ENCODE data around the gene CALML3. TPM values are rescaled to one million over a fixed set of nuclear protein-coding genes. Genes with fewer than 3 reads are reported as not detected.

CALML3 gene
- total RNA-seq, 4 donors from 2014 or later, result not detected

- no peaks in the 10 kb centered on the region for H3K27me3 ChIP-seq
- no peaks in the 10 kb centered on the region for H3K36me3 ChIP-seq
- intact Hi-C loops (cut with DNase I; ENCODE audit: low total_unique reads), result no loop called here
- no peak overlapping the region for H3K4me3 ChIP-seq
- no peak for DNase-seq
- TF ChIP-seq POLR2A (IDR thresholded peaks at IDR 0.05), result no peak
- no peak for TF ChIP-seq CTCF (IDR thresholded peaks at IDR 0.05)
- H3K27ac ChIP-seq, result no peak overlapping the region
- H3K9me3 ChIP-seq, result no peaks in the 10 kb centered on the region
- no peaks in the 10 kb centered on the region for H3K4me1 ChIP-seq
Observed at GRCh38 chr10:5494611-5495010, 30.1 kb upstream of the CALML3 start.

DNA sequence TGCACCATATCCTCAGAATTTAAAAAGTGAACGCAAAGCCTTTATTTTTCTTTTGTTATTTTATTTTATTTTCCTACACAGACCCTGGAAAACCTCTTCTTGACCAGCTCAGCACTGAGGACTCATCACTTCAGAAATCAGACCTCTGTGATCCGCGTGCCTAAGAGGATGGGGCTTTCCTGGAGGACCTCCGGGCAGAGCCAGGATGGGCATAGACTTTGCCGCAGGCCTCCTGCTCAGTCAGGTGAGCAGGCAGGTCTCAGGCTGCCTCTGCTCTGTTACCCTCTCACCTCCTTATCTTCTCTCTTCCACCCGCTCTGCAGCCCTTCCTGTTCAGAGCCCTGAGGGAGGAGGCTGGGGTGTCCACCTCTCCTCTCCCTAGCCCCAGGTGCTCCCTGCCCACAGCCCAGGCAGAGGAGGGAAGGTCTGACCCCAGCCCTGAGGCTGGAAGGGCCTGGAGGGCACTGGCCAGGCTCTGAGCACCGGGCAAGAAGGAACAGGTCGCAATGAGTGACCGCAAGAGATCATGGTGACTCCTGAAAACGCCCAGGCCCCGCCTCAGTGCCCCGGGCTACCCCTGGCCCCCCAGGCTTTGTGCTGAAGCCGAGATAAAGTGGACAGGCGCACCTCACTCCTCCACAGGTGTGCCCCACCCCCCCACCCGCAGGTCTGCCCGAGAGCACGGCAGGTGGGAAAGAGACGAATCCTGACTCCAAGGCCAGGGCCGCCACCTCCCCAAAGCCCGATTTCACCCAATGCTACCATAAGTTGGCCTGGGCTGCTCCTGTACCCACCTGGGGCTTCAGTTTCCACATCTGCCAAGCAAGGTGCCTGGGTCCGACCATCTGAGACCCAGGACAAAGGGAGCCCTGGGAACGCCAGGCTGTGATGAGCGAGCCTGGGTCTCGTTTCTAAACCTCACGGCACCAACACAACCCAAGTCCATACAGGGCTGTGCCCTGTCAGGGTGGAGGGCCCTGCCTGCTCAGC lies 28.2 kb upstream of the CALML3 start:
- DNase-seq, result no peak
- no peaks in the 10 kb centered on the region for H3K36me3 ChIP-seq
- no peaks in the 10 kb centered on the region for H3K27me3 ChIP-seq
- H3K4me1 ChIP-seq, result no peaks in the 10 kb centered on the region
- TF ChIP-seq POLR2A (IDR thresholded peaks at IDR 0.05) (no peak), CTCF (IDR thresholded peaks at IDR 0.05) (no peak)
- no peaks in the 10 kb centered on the region for H3K9me3 ChIP-seq
- no peak overlapping the region for H3K27ac ChIP-seq
- no peak overlapping the region for H3K4me3 ChIP-seq
- intact Hi-C loops (cut with DNase I; ENCODE audit: low total_unique reads), result no loop called here

- Histone ChIP-seq H3K4me3 (no peak overlapping the region), H3K27me3 (no peaks in the 10 kb centered on the region), H3K27ac (no peak overlapping the region), H3K36me3 (no peaks in the 10 kb centered on the region), H3K9me3 (no peaks in the 10 kb centered on the region), H3K4me1 (no peaks in the 10 kb centered on the region)
- TF ChIP-seq POLR2A (IDR thresholded peaks at IDR 0.05) (no peak), CTCF (IDR thresholded peaks at IDR 0.05) (no peak)
- no peak for DNase-seq
- intact Hi-C loops (cut with DNase I; ENCODE audit: low total_unique reads), result no loop called here
Observed at GRCh38 chr10:5497289-5497688, 27.5 kb upstream of the CALML3 start.

- H3K27me3 ChIP-seq, result no peaks in the 10 kb centered on the region
- H3K4me3 ChIP-seq, result no peak overlapping the region
Observed at GRCh38 chr10:5497948-5498730, 26.6 kb upstream of the CALML3 start.

More at GRCh38 chr10:5497948-5498730, 26.6 kb upstream of the CALML3 start:
- Histone ChIP-seq H3K9me3 (no peaks in the 10 kb centered on the region), H3K36me3 (no peaks in the 10 kb centered on the region), H3K4me1 (no peaks in the 10 kb centered on the region), H3K27ac (no peak overlapping the region)
- intact Hi-C loops (cut with DNase I; ENCODE audit: low total_unique reads), result no loop called here
- peak in 1 of 2 donors; percentile 8 for DNase-seq
- TF ChIP-seq CTCF (IDR thresholded peaks at IDR 0.05) (no peak), POLR2A (IDR thresholded peaks at IDR 0.05) (no peak)

Data from uterus (tissue), 4 donors.